Fibroblast of villous mesenchyme (primary cell): ENCODE measurements around the gene MGMT. TPM values are rescaled to one million over a fixed set of nuclear protein-coding genes. Genes with fewer than 3 reads are reported as not detected.

Experiments used
- DNase-seq: peaks from one replicate; pipeline ENCODE4 v3.0.0-alpha.2; 2010; ENCODE audit warnings: low read depth
- H3K4me3 ChIP-seq: 2 replicates; pipeline ENCODE4 v1.5.1; 2011; ENCODE audit warnings: low read depth, mild to moderate bottlenecking, low read length
- CTCF ChIP-seq: IDR thresholded peaks from 2 replicates; pipeline ENCODE4 v1.5.1; 2012; ENCODE audit warnings: low read depth, mild to moderate bottlenecking, low read length; ENCODE audit not compliant: insufficient read depth
- total RNA-seq: library from RNA; depleted of rRNA; stranded (reverse); fragments of >200 nt; gene quantifications from 2 replicates; pipeline ENCODE4 v1.2.3, GENCODE V29; 2012

MGMT gene
- total RNA-seq, 1 donor: 10.4 TPM

GRCh38 chr10:129586898-129587443 lies 119.9 kb downstream of the MGMT start:
- no peak for TF ChIP-seq CTCF
- H3K4me3 ChIP-seq: no peak overlapping the region
- no peak for DNase-seq

- no peak for DNase-seq
- TF ChIP-seq CTCF: no peak
- no peak overlapping the region for H3K4me3 ChIP-seq
Measured at GRCh38 chr10:129589546-129589945, 122.5 kb downstream of the MGMT start.

- no peak for DNase-seq
- TF ChIP-seq CTCF: no peak
- no peak overlapping the region for H3K4me3 ChIP-seq
Measured at GRCh38 chr10:129593953-129594352, 126.9 kb downstream of the MGMT start.

GRCh38 chr10:129594811-129595210 lies 127.8 kb downstream of the MGMT start:
- no peak for TF ChIP-seq CTCF

GRCh38 chr10:129598413-129598812 lies 131.4 kb downstream of the MGMT start:
- no peak for DNase-seq
- H3K4me3 ChIP-seq: no peak overlapping the region

More at GRCh38 chr10:129594811-129595210, 127.8 kb downstream of the MGMT start:
- no peak for DNase-seq
- H3K4me3 ChIP-seq: no peak overlapping the region

GRCh38 chr10:129599160-129599559 lies 132.1 kb downstream of the MGMT start:
- TF ChIP-seq CTCF: no peak
- DNase-seq: no peak
- no peak overlapping the region for H3K4me3 ChIP-seq

More at GRCh38 chr10:129598413-129598812, 131.4 kb downstream of the MGMT start:
- no peak for TF ChIP-seq CTCF

GRCh38 chr10:129601737-129602136 lies 134.7 kb downstream of the MGMT start:
- no peak for DNase-seq
- no peak overlapping the region for H3K4me3 ChIP-seq
- no peak for TF ChIP-seq CTCF
